HG02981 (cell line): ENCODE measurements around the gene MEGF6.

Experiments used
- ATAC-seq: cut with Tn5 transposase; IDR thresholded peaks from one replicate; pipeline ENCODE4 v1.9.1; 2021; ENCODE audit warnings: mild to moderate bottlenecking, moderate library complexity; ENCODE audit not compliant: unreplicated experiment

MEGF6 gene

DNA sequence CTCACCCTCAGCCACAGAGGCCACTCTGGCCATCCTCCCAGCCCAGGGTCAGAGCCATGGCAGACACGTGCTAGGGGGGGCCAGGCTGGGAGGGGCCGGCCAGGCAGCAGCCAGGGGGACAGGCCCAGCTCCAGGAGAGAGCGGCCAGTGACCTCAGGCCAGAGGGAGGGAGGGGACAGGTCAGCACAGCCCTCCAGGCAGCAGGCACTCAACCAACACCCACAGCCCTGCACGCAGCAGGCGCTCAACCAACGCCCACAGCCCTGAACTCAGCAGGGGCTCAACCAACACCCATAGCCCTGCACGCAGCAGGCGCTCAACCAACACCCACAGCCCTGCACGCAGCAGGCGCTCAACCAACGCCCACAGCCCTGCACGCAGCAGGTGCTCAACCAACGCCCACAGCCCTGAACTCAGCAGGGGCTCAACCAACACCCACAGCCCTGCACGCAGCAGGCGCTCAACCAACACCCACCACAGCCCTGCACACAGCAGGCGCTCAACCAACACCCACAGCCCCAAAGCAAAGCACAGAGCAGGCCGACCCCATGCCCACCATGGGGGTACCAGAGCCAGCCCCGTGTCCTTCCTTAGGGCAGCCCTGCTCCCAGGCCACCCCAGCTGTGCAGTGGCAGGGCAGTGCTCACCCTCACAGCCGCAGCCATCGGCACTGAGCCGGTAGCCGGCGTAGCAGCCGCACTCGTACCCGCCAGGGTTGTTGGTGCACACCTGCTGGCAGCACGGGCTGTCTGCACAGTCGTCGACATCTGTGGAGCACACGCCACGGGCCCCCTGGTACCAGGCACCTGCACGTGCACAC lies 101.0 kb downstream of the MEGF6 start:
- ATAC-seq, result no peak

DNA sequence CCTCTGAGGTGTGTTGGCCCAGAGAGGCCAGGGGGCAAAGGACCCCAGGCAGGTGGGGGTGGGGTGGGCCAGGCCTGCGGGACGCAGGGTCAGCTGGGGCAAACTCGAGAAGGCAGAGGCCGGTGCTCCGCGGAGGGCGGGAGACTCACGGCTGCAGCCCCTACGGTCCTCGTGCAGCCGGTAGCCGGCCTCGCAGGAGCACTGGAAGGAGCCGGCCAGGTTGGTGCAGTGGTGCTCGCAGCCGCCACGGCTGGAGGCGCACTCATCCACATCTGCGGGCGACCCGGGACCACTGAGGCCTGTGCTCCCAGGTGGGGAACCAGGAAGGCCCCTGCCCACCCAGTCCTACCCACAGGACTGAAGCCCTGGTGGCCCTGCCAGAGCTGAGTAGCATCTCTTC lies 101.6 kb downstream of the MEGF6 start:
- no peak for ATAC-seq

- no peak for ATAC-seq
Observed at GRCh38 chr1:3508757-3509415, 102.4 kb downstream of the MEGF6 start.

GRCh38 chr1:3507636-3508275 lies 103.6 kb downstream of the MEGF6 start:
- no peak for ATAC-seq

DNA sequence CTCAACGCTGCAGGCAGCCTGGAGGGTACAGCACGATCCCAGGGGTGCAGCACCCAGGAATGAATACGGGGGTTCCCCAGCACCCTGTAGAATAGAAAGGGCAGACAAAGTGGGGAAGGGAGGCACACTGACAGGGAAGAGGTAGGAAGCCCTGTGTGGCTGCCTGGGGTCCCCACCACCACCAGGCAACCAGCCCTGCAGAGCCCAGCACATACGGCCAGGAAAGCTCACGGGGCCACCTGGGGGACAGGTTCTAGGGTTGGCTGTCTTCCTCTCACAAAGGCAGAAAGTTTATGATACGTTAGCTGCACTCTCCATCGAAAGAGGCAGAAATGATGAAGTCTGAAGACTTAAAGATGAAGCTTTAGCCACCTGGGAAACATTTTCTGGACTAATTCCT lies 104.4 kb downstream of the MEGF6 start:
- ATAC-seq, result no peak

DNA sequence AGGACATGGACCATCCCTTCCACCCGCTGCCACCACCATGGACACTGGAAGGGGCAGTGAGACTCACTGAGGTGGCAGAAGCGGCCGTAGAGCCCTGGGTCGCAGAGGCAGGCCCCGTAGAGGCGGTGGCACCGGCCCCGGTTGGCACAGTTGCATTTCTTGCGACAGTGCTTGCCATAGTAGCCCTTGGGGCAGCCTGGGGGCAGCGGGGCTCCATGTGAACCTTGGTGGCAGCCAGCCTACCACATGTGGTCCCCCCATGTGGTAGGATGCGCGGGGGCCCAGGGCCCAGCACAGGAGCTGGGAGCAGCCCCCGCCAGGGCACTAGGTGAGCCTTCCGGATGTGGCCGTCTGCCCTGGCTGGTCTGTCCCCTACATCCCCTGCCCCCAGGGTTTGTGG lies 105.3 kb downstream of the MEGF6 start:
- no peak for ATAC-seq

GRCh38 chr1:3505161-3505560 lies 106.1 kb downstream of the MEGF6 start:
- no peak for ATAC-seq

DNA sequence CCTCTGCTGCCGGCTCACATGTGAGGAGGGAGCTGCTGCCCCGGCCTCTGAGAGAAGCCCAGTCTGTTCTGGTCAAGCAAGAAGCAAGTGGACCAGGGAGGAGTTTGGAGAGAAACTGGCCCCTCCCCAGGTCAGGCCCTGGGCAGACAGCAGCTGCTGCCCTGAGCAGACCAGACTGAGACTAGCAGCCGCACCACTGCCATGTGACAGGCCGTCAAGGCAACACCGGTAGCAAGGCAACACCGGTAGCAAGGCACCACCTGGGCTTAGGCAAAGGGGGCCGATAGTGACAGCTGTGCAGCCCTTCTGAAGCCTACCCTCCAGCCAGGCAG lies 106.5 kb downstream of the MEGF6 start:
- no peak for ATAC-seq

DNA sequence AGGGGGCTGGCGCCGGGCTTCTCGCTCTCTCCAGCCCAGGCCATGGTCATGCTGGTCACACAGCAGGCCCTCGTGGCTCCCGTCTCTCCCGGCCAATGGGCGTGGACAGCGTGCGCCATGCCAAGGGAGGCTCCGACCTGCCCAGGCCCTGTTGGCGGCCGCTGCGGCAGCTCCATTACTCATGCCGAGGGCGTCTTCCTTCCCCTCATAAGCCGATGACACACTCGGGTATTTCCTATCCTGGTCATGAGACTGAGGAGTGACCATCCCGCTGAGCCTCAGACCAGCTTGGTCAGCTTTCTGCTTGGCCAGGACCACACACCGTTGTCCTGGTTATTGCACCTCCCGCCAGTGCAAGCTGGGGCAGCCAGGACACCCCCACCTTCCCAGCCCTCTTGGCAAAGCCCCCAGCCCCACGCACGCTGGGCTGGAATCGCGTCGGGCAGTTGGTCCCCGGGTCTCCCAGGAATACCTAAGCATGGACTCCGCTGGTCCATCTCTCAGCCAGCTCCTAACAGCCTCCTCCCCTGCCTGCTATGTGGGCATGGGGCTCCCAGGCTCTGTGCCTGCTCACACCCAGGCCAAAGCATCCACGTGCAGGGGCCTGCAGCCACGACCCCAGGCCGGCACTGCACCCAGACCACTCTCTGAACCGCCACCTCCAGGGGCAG lies 107.0 kb downstream of the MEGF6 start:
- no peak for ATAC-seq

DNA sequence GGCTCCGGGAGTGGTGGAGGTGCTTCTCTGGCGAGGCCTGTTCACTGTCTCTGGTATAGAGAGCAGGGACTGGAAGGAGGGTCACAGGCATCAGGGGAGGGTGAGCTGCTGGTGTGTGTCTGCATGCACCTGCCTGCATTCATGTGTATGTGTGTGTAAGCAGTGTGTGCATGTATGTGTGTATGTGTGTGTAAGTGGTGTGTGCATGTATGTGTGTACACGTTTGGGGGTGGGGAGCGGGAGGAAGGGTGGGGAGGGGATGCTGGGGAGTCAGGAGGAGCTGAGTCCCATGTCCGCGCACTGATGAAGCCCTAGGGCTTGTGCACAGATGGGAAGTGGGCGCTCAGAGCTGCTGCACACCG lies 107.8 kb downstream of the MEGF6 start:
- ATAC-seq, result no peak

GRCh38 chr1:3502641-3503524 lies 108.4 kb downstream of the MEGF6 start:
- ATAC-seq, result no peak

GRCh38 chr1:3501856-3502640 lies 109.3 kb downstream of the MEGF6 start:
- no peak for ATAC-seq

DNA sequence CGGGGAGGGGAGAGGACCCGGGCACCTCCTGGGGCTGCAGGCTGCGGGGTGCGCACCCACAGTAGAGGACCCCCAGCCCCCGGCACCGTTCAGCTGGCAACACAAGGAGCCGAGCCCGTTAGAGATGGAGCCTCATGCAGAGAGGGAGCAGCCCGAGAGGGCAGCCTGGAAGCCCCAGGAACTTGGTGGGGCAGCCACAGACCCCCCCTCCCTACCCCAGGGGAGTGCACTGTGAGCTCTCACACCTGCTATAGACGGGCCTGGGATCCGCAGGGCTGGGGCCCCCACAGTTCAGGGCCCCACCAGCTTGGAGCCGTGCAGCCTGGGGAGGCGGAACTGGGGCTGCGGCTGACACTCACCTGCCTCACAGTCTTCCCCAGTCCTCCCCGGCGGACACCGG lies 109.9 kb downstream of the MEGF6 start:
- ATAC-seq, result no peak

- ATAC-seq, result no peak
Observed at GRCh38 chr1:3500265-3500835, 111.0 kb downstream of the MEGF6 start.

DNA sequence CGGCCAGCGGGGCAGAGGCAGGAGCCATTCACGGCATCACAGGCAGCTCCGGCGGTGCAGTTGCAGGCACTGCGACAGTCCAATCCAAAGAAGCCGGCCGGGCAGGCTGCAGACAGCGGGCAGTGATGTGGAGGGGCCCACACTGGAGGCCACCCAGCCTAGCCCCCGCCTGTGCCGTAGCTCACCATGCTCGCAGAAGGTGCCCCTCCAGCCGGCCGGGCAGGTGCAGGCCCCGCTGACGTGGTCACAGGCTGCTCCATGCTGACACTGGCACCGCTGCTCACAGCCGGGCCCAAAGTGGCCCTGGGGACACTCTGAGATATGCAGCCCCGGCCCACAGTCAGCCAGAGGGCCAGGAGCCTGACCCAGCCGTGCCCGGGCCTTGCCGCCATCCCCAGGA lies 111.7 kb downstream of the MEGF6 start:
- no peak for ATAC-seq

DNA sequence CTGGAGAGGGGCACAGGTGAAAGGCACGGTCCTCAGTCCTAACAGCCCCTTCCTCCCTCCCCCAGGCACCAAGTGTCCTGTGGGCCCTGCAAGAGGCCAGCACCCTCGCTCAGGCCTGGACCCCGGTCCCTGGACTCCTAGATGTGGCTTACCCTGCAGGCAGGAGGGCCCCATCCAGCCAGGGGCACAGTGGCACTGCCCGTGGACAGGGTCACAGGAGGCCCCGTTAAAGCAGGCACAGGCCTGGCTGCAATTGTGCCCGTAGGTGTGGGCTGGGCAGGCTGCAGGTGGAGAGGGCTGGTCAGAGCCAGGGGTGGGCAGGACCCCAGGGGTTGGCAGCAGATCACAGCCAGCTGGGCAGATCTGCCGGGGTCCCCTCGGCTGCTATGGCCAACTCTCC lies 112.3 kb downstream of the MEGF6 start:
- ATAC-seq, result no peak

- no peak for ATAC-seq
Observed at GRCh38 chr1:3498246-3498930, 112.9 kb downstream of the MEGF6 start.

DNA sequence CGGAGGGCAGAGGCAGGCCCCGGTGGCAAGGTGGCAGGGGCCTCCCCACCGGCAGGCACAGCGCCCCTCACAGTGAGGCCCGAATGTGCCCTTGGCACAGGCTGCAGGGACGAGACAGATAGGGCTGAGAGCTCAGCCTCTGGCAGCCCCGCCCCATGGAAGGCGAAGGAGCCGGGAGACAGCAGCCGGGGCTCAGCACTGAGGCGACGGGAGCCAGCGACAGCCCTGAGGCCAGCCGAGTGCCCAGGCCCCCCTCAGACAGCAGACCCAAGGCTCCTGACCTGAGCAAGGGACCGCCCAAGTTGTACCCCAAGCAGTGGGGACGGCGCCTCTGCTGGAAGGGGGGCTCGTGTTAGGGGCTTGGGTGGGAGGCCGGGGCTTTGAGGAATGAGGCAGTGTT lies 113.8 kb downstream of the MEGF6 start:
- no peak for ATAC-seq

DNA sequence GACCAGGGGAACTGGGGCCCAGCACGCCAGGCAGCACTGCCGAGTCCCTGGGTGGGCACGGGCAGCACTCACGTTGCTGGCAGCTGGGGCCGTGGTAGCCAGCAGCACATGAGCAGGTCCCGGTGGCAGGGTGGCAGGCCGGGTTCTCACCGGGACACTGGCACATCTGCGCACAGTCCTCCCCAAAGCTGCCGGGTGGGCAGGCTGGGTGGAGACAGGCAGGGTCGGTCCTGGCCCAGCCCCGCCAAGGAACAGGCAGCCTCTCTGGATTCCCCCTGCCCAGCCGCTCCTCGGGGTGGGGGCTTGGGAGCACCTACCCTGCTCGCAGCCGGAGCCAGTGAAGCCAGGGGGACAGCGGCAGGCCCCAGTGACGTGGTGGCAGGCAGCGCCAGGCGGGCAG lies 114.4 kb downstream of the MEGF6 start:
- ATAC-seq, result no peak
